ENCODE data around the gene KSR1. TPM values are rescaled to one million over a fixed set of nuclear protein-coding genes. Genes with fewer than 3 reads are reported as not detected.

Gene KSR1
- total and polyA plus RNA-seq, 8 donors = 2.7 to 32.1 (median 13.6) TPM

- H3K27ac ChIP-seq = peak overlapping the region in 4 of 5 donors; percentile 67 to 78 (median 76)
- intact Hi-C loops (cut with DNase I; ENCODE audit: low total_unique reads) = loop anchor here (10.0 kb wide), 1 partner anchor 368 kb away; no protein-coding TSS in a partner anchor
- H3K27me3 ChIP-seq = no peaks in the 10 kb centered on the region
- peaks cover 7 to 37% (median 22%) of the 10 kb centered on the region in 4 donors for H3K4me1 ChIP-seq
- peak in 5 of 7 experiments; percentile 86 to 98 (median 90) for TF ChIP-seq CTCF (IDR thresholded peaks at IDR 0.05)
- no peak for TF ChIP-seq EP300 (IDR thresholded peaks at IDR 0.05)
- peak; percentile 86 to 94 for DNase-seq
- H3K36me3 ChIP-seq = peaks cover 21 to 58% (median 57%) of the 10 kb centered on the region in 4 donors
- no peak overlapping the region for H3K4me3 ChIP-seq
- WGBS, 5 donors = 42 to 46% (median 43%) methylated on average over 15 of the region's 15 CpGs
- H3K9me3 ChIP-seq = no peaks in the 10 kb centered on the region
Measured at GRCh38 chr17:27602721-27603420, 146.6 kb downstream of the KSR1 start.

GRCh38 chr17:27603421-27603770 is 147.1 kb downstream of the KSR1 start:
- intact Hi-C loops (cut with DNase I; ENCODE audit: low total_unique reads) = loop anchor here (10.0 kb wide), 1 partner anchor 369 kb away; no protein-coding TSS in a partner anchor
- 44 to 67% (median 57%) methylated on average over 2 of the region's 2 CpGs for WGBS, 5 donors

GRCh38 chr17:27603880-27604794 is 147.9 kb downstream of the KSR1 start:
- DNase-seq = peak; percentile 75 to 90
- 30 to 75% (median 64%) methylated on average over 20 to 22 of the region's 22 CpGs for WGBS, 5 donors

More at GRCh38 chr17:27603421-27603770, 147.1 kb downstream of the KSR1 start:
- Histone ChIP-seq H3K4me3 (no peak overlapping the region), H3K27me3 (no peaks in the 10 kb centered on the region), H3K4me1 (peaks cover 7 to 37% (median 22%) of the 10 kb centered on the region in 4 donors), H3K36me3 (peaks cover 21 to 58% (median 57%) of the 10 kb centered on the region in 4 donors), H3K9me3 (no peaks in the 10 kb centered on the region), H3K27ac (peak overlapping the region; percentile 45 to 78 (median 76))
- TF ChIP-seq POLR2A (IDR thresholded peaks at IDR 0.05) (no peak), CTCF (IDR thresholded peaks at IDR 0.05) (no peak), POLR2AphosphoS5 (IDR thresholded peaks at IDR 0.05) (no peak), EP300 (IDR thresholded peaks at IDR 0.05) (no peak)
- no peak for DNase-seq

More at GRCh38 chr17:27603880-27604794, 147.9 kb downstream of the KSR1 start:
- Histone ChIP-seq H3K4me3 (no peak overlapping the region), H3K27me3 (no peaks in the 10 kb centered on the region), H3K9me3 (no peaks in the 10 kb centered on the region), H3K4me1 (peaks cover 7 to 37% (median 22%) of the 10 kb centered on the region in 4 donors), H3K36me3 (peaks cover 23 to 62% (median 59%) of the 10 kb centered on the region in 4 donors), H3K27ac (peak overlapping the region; percentile 66 to 78 (median 76))
- TF ChIP-seq CTCF (IDR thresholded peaks at IDR 0.05) (no peak), POLR2AphosphoS5 (IDR thresholded peaks at IDR 0.05) (peak in 2 of 3 donors; percentile 44 to 67)
- intact Hi-C loops (cut with DNase I; ENCODE audit: low total_unique reads) = loop anchor here (10.0 kb wide), 1 partner anchor 369 kb away; no protein-coding TSS in a partner anchor
